ENCODE measurements around the gene PDAP1. TPM values are rescaled to one million over a fixed set of nuclear protein-coding genes. Genes with fewer than 3 reads are reported as not detected.
A peak's percentile ranks its signal among the peaks of the same experiment; 100 is the strongest.
"Not testable (repeated sequence)": the region's sequence is repeated elsewhere in the genome, so short reads cannot be mapped to it uniquely, and the experiment has no call there.

Gene PDAP1
- total RNA-seq, 1 experiment from 2014 or later = 144 TPM

DNA sequence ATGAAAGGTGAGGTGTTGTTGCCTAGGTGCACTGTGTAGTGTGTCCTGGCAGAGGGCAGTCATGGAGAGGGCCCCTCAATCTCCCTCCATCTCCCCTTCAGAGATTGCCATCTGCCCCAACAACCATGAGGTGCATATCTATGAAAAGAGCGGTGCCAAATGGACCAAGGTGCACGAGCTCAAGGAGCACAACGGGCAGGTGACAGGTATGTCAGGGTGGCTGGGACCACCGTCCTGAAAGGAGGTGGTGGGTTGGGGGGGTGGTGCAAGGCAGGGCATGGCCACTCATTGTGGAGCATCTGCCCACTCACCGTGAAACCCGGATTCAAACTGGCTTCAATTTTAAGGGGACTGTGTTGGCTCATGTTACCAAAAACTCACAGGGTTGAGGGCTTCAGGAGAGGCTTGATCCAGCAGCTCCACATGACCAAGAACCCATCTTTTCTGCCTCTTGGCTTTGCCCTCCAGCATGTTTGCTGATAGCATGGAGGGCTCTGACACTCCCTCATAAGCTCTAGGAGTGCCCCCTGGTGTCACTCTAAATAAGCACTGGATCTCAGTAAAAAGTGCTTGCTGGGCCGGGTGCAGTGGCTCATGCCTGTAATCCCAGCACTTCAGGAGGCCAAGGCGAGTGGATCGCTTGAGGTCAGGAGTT is 21.7 kb downstream of the PDAP1 start:
- DNase-seq (ENCODE audit: low read depth) = peak; percentile 33

DNA sequence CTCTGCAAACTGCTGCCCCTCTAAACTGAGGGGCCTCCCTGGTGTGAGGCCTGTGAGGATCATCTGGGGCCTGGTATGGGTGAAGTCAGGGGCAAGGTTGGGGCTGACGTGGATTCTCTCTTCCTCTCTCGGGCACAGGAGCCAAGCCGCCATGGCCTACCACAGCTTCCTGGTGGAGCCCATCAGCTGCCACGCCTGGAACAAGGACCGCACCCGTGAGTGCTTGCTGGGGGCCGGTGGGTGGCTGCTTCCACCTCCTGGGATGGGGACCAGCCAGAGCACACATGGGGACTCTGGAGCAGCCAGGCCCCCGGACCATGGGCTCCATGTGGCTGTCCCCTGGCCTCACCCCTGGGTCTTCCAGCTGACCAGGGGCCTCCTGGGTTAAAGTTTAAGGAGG is 22.8 kb downstream of the PDAP1 start:
- no peak for DNase-seq (ENCODE audit: low read depth)
- in situ Hi-C loops (cut with HindIII; ENCODE audit: low pct_unique_long_range_greater_than_20kb, low sequenced_read_pairs) = no loop called here

More for the DNA sequence above, 21.7 kb downstream of the PDAP1 start:
- in situ Hi-C loops (cut with HindIII; ENCODE audit: low pct_unique_long_range_greater_than_20kb, low sequenced_read_pairs) = no loop called here

DNA sequence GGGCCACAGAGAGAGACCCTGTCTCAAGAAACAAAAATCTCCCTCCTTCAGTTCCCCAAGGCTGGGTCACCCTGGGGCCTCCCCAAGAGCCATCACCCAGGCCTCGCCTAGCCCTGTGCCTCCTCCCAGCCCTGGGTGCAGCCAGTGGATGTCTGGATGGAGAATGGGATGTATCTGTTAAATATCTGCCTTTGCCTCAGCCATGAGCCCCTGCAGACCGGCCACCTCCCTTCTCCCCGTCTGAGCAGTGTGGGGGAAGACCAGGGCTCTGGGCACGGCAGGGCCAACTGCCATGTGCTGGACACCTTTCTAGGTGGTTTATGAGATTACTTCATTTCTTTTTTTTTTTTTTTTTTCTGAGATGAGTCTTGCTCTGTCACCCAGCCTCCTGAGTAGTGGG is 23.9 kb downstream of the PDAP1 start:
- DNase-seq (ENCODE audit: low read depth) = no peak
- in situ Hi-C loops (cut with HindIII; ENCODE audit: low pct_unique_long_range_greater_than_20kb, low sequenced_read_pairs) = no loop called here

DNA sequence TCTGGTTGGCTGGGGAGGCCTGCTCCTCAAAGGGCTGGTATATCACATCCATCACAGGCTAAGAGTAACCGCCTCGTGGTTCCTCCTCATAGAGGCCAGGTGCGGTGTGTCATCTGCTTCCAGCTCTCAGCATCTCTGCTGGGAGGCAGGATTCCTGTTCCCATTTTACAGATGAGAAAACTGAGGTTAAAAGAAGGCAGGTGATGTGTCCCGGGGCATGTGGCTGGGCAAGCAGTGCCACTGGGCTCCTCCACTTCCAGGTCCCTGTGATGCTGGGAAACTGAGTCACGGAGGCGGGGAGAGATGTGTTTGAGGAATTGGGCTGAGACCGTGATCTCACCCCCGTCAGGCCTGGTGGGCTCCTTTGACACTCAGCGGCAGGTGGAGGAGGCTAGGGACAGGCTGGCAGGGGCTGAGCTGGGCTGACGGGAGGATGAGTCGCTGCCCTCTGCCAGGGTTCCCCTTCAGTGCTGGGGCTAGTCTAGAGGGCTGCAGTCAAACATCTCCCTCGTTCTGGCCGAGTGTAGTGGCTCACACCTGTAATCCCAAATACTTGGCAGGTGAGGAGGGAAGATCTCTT is 24.5 kb downstream of the PDAP1 start:
- in situ Hi-C loops (cut with HindIII; ENCODE audit: low pct_unique_long_range_greater_than_20kb, low sequenced_read_pairs) = no loop called here
- no peak for DNase-seq (ENCODE audit: low read depth)

DNA sequence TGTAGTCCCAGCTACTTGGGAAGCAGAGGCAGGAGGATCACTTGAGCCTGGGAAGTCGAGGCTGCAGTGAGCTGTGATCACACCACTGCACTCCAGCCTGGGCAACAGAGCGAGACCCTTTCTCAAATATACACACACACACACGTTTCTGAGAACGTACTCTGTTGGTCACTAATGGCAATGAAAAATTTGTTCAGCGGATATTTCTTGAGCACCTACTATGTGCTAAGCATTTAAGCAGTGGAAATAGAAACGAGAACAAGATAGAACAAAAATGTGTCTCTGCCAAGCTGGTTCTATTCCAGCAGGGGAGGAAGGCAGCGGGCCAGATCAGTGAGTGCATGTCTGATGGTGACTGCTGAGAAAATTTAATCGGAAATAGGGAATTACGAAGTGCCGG is 25.2 kb downstream of the PDAP1 start:
- in situ Hi-C loops (cut with HindIII; ENCODE audit: low pct_unique_long_range_greater_than_20kb, low sequenced_read_pairs) = no loop called here

DNA sequence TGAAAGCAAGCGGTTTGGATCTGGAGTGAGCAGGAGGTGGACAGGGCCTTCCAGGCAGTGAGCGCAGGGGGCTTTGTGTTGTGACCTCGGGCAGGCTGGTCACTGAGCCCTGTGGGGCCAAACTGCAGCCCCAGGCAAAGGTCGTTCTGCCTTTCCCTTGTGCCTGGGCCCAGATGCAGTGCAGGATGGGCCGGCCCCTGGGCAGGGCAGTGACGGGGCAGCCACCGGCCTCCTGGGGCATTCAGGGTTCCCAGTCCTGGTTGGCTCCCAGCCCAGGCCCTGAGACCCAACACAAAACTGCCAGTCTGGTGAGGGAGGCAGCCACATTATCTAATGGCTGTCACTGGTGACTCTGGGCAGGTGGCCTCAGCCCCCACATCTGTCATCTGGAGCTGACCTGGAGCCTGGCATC is 26.7 kb downstream of the PDAP1 start:
- no peak for DNase-seq (ENCODE audit: low read depth)
- in situ Hi-C loops (cut with HindIII; ENCODE audit: low pct_unique_long_range_greater_than_20kb, low sequenced_read_pairs) = no loop called here

More for the DNA sequence above, 25.2 kb downstream of the PDAP1 start:
- DNase-seq (ENCODE audit: low read depth) = no peak

DNA sequence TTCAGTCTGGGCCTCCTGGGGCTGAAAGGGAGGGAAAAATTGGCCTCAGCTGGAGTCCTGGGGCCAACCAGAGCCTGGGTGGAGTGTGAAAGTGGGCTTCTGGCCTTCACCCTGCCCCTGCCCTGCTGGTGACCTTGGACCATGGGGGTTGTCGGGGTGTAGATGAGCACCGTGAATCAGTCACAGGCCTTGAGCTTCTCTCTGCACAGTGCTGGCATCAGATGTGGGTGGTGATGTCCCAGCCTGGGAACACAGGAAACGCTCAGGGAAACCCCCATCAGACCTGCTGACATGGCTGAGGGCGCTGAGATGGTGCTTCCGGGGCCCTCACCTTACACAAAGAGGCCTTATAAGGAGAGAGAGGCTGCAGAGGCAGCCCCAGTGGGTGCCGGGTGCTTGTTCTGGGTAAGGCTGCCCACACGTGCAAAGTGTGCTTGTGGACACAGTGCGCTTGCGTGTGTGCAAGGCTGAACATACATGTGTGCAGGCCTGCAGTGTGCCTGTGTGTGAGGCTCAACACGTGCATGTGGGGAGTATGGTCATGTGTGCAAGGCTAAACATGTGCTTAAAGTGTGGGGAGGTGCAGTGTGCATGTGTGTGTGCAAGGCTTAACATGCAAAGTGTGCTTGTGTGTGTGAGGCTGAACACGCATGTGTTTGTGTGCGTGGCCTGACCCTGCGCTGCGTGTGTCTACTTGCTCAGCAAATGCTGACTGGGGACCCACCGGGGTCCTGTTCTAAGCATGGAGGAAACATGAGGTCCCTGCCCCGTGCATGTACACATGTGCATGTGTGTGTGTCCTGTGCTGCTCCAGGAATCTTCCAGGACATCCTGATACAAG is 27.4 kb downstream of the PDAP1 start:
- in situ Hi-C loops (cut with HindIII; ENCODE audit: low pct_unique_long_range_greater_than_20kb, low sequenced_read_pairs) = no loop called here
- DNase-seq (ENCODE audit: low read depth) = peak; percentile 69

DNA sequence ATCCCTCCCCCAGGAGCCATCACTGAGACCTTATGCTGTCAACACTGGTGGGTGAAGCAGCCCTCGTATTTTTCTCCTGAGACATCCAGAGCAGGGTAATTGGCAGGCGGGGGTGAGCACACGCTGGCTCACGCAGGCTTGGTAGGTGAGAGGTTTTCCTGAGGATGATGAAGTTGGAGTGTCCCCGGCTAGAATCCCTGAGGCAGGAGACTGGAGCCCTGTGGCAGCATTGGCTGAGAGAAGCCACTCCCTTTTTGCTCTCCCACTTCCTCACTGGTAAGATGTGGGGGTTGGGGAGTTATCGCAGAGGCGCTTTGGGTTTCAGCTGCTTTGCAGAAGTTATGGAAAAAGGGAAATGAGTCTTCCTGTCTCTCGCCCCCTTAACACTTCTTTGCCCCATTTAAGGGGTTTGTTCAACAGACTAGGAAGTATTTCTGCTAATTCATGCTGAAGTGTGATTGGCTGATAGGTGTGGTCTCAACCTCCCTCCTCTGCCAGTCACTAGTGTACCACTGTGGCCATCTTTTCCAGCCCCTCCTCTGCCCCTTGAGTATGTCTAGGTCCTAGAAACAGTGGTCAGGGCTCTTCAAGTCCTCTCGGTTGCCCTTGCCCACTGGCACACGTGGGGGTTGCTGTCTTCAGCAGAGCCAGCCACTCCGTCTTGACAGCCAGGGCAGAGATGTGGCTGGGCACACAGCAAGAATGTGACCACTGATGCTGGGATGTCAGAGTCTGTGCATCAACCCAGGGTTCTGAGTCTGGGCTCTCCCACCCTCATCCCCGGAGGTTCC is 28.2 kb downstream of the PDAP1 start:
- peak; percentile 88 for DNase-seq (ENCODE audit: low read depth)
- in situ Hi-C loops (cut with HindIII; ENCODE audit: low pct_unique_long_range_greater_than_20kb, low sequenced_read_pairs) = no loop called here

DNA sequence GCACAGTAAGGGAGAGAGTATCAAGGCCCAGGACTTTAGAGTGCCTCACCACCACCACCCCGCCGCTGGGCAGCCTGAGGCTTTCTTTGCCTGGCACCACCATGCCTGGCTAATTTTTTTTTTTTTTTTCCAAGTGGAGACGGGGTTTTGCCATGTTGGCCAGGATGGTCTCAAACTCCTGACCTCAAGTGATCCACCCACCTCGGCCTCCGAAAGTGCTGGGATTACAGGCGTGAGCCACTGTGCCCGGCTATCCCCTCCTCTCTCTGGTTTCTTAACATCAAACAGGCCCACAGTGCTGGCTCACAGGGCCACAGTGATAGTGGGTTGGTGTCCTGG is 28.7 kb downstream of the PDAP1 start:
- DNase-seq (ENCODE audit: low read depth); in situ Hi-C loops (cut with HindIII; ENCODE audit: low pct_unique_long_range_greater_than_20kb, low sequenced_read_pairs): not testable (repeated sequence)

DNA sequence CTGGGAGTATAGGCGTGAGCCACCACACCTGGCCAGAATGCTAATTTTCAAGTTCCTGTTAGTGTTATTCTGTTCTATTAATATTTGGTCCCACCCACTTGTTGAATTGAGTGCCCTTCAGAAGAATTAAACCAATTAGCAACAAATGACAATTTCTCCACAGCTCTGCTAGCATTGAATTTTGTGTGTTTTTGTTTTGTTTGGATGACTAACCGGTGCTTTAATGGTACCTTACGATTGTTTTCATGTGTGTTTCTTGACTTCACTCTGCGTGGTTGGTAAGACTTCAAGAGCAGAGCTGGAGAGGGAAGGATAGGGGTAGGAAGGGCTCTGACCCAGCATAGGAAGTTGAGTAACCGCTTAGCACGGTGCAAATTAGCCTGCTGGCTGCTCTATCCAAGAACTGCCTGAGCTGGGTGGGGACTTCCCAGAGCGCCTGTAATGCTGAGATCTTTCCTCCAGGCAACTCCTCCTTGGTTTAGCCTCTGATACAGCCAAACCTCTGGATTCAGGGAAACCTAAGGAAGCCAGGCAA is 29.3 kb downstream of the PDAP1 start:
- in situ Hi-C loops (cut with HindIII; ENCODE audit: low pct_unique_long_range_greater_than_20kb, low sequenced_read_pairs) = no loop called here
- DNase-seq (ENCODE audit: low read depth) = peak; percentile 81

DNA sequence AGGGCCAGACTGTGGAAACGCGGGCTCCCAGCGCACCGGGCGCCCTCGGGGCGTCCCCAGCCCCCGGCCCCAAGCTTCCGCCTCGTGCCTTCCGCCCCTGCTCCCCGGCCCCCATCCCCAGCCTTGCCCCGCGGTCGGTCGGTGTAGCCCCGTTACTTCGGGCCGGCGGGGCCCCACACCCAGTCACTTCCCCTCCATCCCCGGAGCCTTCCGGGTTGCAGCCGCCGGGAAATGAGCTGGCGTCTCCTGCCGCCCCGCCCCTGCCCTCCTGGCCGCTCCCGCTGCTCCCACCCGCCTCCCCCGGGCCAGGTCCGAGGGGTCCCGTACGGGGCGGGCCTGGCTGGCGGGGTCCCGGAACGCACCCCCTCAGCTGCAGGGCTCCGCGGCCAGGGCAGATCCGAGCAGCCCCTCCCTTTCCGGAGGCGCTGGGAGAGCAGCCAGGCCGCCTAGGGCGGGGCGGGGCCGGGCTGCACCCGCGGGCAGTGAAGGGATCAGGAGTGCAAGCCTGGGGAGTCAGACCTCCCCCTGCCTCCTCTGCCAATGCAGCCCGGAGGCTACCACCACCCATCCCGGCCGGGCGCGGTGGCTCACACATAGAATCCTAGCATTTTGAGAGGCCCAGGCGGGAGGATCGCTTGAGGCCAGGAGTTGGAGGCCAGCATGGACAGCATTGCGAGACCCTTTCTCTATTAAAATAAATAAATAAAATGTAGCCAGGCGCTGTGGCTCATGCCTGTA is 33.2 kb downstream of the PDAP1 start:
- in situ Hi-C loops (cut with HindIII; ENCODE audit: low pct_unique_long_range_greater_than_20kb, low sequenced_read_pairs) = no loop called here
- peak; percentile 86 for DNase-seq (ENCODE audit: low read depth)

DNA sequence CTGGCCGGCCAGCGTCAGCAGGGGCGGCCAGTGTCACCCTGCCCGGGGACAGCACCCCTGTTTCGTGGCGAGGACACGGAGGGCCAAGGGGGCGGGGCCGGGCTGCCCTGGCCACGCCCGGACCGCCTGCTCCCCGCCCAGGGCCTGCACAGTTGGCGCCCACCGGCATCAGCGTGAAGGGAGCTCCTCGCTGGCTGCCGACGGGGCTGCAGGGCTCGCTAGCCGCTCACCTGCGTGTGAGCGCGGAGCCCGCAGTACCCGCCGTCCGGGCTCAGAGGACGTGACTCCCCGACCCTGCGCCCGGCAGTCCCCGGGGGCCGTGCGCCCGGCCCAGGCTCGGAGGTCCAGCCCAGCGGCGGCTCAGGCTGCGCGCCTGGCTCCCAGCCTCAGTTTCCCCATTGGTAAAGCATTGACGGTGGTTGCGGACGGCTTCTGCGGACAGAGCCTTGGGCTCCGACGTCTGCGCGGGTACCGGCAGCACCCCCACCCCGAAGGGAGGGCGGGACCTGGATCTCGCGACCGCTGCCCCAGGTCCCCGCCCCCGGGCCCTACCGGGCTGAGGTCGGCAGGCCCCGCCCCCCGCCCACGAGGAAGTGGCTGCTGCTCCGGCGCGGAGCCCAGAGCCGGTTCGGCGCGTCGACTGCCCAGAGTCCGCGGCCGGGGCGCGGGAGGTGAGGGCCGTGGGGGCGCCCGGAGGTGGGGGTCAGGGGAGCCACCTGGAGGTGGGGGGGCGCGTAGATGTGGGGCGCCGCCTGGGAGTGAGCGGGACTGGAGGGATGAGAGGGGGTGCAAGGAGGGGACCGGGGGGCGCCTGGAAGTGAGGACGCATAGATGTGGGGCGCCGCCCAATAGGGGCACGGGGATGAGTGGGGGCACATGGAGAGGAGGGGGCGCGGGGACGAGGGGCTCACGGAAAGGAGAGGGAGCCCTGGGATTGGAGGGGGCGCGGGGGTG is 34.0 kb downstream of the PDAP1 start, which contains the start of gene ARPC1B:
Gene ARPC1B (plus strand): TSS at position 620 of the 954 bp plus-strand sequence. CDS start 10,985 bp downstream, outside the sequence.
- DNase-seq (ENCODE audit: low read depth) = peak; percentile 65
- in situ Hi-C loops (cut with HindIII; ENCODE audit: low pct_unique_long_range_greater_than_20kb, low sequenced_read_pairs) = no loop called here

DNA sequence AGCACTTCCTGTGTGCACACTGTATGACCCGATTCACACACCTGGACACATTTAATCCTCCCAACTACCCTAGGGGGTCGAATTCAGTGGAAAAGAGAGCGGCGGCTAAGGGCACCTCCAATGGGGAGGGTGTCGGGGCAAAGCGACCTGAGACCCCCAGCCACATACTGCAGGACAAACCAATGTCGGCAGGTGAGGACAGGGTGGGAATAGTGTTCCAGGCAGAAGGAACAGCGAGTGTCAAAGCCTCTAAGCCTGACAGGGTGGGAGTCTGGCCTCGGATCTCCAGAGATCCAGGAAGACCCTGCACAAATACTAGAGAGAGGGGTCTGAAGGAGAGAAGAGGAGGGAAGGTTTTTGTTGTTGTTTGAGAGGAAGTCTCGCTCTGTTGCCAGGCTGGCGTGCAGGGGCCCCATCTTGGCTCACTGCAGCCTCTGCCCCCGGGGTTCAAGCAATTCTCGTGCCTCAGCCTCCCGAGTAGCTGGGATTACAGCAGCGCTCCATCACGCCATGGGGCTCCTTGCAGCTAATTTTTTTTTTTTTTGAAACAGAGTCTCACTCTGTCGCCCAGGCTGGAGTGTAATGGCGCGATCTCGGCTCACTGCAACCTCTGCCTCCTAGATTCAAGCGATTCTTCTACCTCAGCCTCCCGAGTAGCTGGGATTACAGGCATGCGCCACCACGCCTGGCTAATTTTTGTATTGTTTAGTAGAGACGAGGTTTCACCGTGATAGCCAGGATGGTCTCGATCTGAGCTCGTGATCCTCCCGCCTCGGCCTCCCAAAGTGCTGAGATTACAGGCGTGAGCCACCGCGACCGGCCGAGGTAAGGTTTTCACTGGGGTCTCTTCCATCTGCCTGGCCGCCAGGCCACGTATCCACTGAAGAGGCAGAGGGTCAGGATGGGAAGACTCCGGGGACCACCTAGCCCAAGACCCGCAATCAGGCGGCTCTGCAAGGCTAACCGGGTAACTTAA is 35.0 kb downstream of the PDAP1 start:
- in situ Hi-C loops (cut with HindIII; ENCODE audit: low pct_unique_long_range_greater_than_20kb, low sequenced_read_pairs) = no loop called here
- DNase-seq (ENCODE audit: low read depth) = no peak

DNA sequence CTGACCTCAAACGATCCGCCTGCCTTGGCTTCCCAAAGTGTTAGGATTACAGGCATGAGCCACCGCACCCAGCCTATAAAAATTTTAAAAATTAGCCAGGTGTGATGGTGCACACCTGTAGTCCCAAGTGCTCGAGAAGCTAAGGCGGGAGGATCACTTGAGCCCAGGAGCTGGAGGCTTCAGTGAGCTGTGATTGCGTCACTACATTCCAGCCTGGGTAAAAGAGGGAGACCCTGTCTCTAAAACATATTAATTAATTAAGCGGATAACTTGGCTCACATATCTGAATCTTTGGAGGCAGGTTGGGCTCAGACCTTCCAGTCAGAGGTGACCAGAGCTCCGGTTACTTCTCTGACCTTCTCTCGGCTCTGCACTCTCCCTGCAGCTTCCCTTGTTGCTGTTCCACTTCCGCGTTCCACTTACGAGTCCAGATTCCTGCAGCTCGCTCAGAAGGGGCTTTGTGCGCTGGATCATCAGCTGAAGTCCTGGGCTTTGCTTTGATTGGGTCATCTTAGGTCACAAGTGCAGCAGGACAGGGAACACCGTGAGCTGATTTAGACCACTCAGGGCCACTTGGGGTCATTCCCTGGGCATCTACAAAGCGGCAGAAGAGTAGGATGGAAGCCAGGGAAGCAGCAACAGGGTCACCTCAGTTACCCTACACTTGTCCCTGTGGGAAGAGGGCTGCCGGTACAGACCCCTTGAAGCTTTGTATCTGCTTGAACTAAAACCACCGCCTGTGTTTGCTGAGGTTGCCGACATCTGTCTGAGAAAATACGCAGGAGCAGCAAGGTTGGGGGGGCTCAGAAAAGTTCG is 35.9 kb downstream of the PDAP1 start:
- DNase-seq (ENCODE audit: low read depth) = no peak
- in situ Hi-C loops (cut with HindIII; ENCODE audit: low pct_unique_long_range_greater_than_20kb, low sequenced_read_pairs) = no loop called here

DNA sequence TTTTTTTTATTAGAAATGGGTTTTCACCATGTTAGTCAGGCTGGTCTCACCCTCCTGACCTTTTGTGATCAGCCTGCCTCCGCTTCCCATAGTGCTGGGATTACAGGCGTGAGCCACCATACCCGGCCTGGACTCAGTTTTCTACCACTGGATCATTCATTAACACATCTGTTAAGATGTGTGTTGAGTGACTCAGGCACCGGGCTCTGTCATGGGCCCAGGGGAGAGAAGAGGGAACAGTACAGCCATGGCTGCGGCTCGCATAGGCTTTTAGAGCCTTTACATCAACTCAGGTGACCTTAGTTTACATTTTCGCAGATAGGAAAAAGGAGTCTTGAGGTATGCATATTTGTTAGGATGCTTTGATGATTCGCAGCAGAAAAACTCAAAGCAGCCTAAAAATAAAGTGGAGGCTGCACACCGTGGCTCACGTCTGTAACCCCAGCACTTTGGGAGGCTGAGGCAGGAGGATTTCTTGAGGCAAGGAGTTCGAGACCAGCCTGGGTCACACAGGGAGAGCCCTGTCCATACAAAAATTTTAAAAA is 36.9 kb downstream of the PDAP1 start:
- in situ Hi-C loops (cut with HindIII; ENCODE audit: low pct_unique_long_range_greater_than_20kb, low sequenced_read_pairs) = no loop called here
- DNase-seq (ENCODE audit: low read depth) = no peak
